ENCODE measurements around the gene TPP1.

Gene TPP1

GRCh38 chr11:6566704-6567370, 52.4 kb downstream of the TPP1 start:
- Histone ChIP-seq H3K4me1 (ENCODE audit: control insufficient read depth, insufficient read depth, low read length) (peaks cover 16% of the 10 kb centered on the region), H3K4me3 (ENCODE audit: low read depth, low read length) (no peak overlapping the region), H3K36me3 (ENCODE audit: control insufficient read depth, insufficient read depth, low read length) (no peaks in the 10 kb centered on the region), H3K27me3 (ENCODE audit: control insufficient read depth, insufficient read depth, low read length) (no peaks in the 10 kb centered on the region; the same call in 1 of the 2 replicates), H3K9ac (ENCODE audit: low read depth, low read length) (no peak overlapping the region), H3K27ac (ENCODE audit: low read depth, low read length) (no peak overlapping the region), H3K9me3 (ENCODE audit: control insufficient read depth, insufficient read depth, low read length) (no peaks in the 10 kb centered on the region)

GRCh38 chr11:6565988-6566703, 53.1 kb downstream of the TPP1 start:
- Histone ChIP-seq H3K9me3 (ENCODE audit: control insufficient read depth, insufficient read depth, low read length) (no peaks in the 10 kb centered on the region), H3K9ac (ENCODE audit: low read depth, low read length) (no peak overlapping the region), H3K27me3 (ENCODE audit: control insufficient read depth, insufficient read depth, low read length) (no peaks in the 10 kb centered on the region; the same call in 1 of the 2 replicates), H3K36me3 (ENCODE audit: control insufficient read depth, insufficient read depth, low read length) (no peaks in the 10 kb centered on the region), H3K4me3 (ENCODE audit: low read depth, low read length) (no peak overlapping the region), H3K4me1 (ENCODE audit: control insufficient read depth, insufficient read depth, low read length) (peaks cover 16% of the 10 kb centered on the region), H3K27ac (ENCODE audit: low read depth, low read length) (no peak overlapping the region)

GRCh38 chr11:6565325-6565724, 53.9 kb downstream of the TPP1 start:
- Histone ChIP-seq H3K27me3 (ENCODE audit: control insufficient read depth, insufficient read depth, low read length) (no peaks in the 10 kb centered on the region), H3K4me1 (ENCODE audit: control insufficient read depth, insufficient read depth, low read length) (peaks cover 16% of the 10 kb centered on the region), H3K9me3 (ENCODE audit: control insufficient read depth, insufficient read depth, low read length) (no peaks in the 10 kb centered on the region), H3K4me3 (ENCODE audit: low read depth, low read length) (no peak overlapping the region), H3K27ac (ENCODE audit: low read depth, low read length) (no peak overlapping the region), H3K36me3 (ENCODE audit: control insufficient read depth, insufficient read depth, low read length) (no peaks in the 10 kb centered on the region), H3K9ac (ENCODE audit: low read depth, low read length) (no peak overlapping the region)

- H3K27ac ChIP-seq (ENCODE audit: low read depth, low read length) = no peak overlapping the region
- H3K9ac ChIP-seq (ENCODE audit: low read depth, low read length) = no peak overlapping the region
Observed at GRCh38 chr11:6563667-6564066, 55.6 kb downstream of the TPP1 start.

GRCh38 chr11:6563121-6563619, 56.1 kb downstream of the TPP1 start:
- Histone ChIP-seq H3K9ac (ENCODE audit: low read depth, low read length) (no peak overlapping the region), H3K27ac (ENCODE audit: low read depth, low read length) (no peak overlapping the region), H3K9me3 (ENCODE audit: control insufficient read depth, insufficient read depth, low read length) (no peaks in the 10 kb centered on the region), H3K4me1 (ENCODE audit: control insufficient read depth, insufficient read depth, low read length) (peaks cover 16% of the 10 kb centered on the region), H3K36me3 (ENCODE audit: control insufficient read depth, insufficient read depth, low read length) (no peaks in the 10 kb centered on the region), H3K27me3 (ENCODE audit: control insufficient read depth, insufficient read depth, low read length) (no peaks in the 10 kb centered on the region), H3K4me3 (ENCODE audit: low read depth, low read length) (no peak overlapping the region)

More at GRCh38 chr11:6563667-6564066, 55.6 kb downstream of the TPP1 start:
- H3K4me1 ChIP-seq (ENCODE audit: control insufficient read depth, insufficient read depth, low read length) = peaks cover 16% of the 10 kb centered on the region
- H3K4me3 ChIP-seq (ENCODE audit: low read depth, low read length) = no peak overlapping the region
- no peaks in the 10 kb centered on the region for H3K27me3 ChIP-seq (ENCODE audit: control insufficient read depth, insufficient read depth, low read length)
- H3K36me3 ChIP-seq (ENCODE audit: control insufficient read depth, insufficient read depth, low read length) = no peaks in the 10 kb centered on the region
- no peaks in the 10 kb centered on the region for H3K9me3 ChIP-seq (ENCODE audit: control insufficient read depth, insufficient read depth, low read length)
